COLO668 (cell line): ENCODE measurements around the gene WDR45B.

Experiments used
- DNase-seq: peaks from one replicate; lab custom pipeline; 2025; ENCODE audit not compliant: unreplicated experiment; lab: John Stamatoyannopoulos, UW

The WDR45B gene

GRCh38 chr17:82648165-82648668, at the start of gene WDR45B:
TSS of gene WDR45B (minus strand) at chr17:82648444. CDS start at chr17:82648340, 104 bp downstream.
- DNase-seq = peak; percentile 95

- DNase-seq = no peak
These were observed 49.5 kb upstream of the WDR45B start for GRCh38 chr17:82697808-82698064.

- no peak for DNase-seq
These were observed 48.9 kb upstream of the WDR45B start for GRCh38 chr17:82696916-82697807.

- no peak for DNase-seq
These were observed 48.0 kb upstream of the WDR45B start for GRCh38 chr17:82696259-82696658.

- DNase-seq = no peak
These were observed 46.4 kb upstream of the WDR45B start for GRCh38 chr17:82694647-82695046.

GRCh38 chr17:82693168-82693867, 45.1 kb upstream of the WDR45B start:
- no peak for DNase-seq

- no peak for DNase-seq
These were observed 44.0 kb upstream of the WDR45B start for GRCh38 chr17:82692268-82692667.

- DNase-seq = no peak
These were observed 43.5 kb upstream of the WDR45B start for GRCh38 chr17:82691714-82692113.

- no peak for DNase-seq
These were observed 42.7 kb upstream of the WDR45B start for GRCh38 chr17:82690786-82691489.

GRCh38 chr17:82689077-82689476, 40.8 kb upstream of the WDR45B start:
- DNase-seq = no peak

- no peak for DNase-seq
These were observed 39.6 kb upstream of the WDR45B start for GRCh38 chr17:82687871-82688270.

- no peak for DNase-seq
These were observed 39.2 kb upstream of the WDR45B start for GRCh38 chr17:82687375-82687861.

- DNase-seq = no peak
These were observed 38.4 kb upstream of the WDR45B start for GRCh38 chr17:82686366-82687324.

GRCh38 chr17:82685291-82685690, 37.0 kb upstream of the WDR45B start:
- no peak for DNase-seq

GRCh38 chr17:82684228-82684841, 36.1 kb upstream of the WDR45B start:
- no peak for DNase-seq

- DNase-seq = no peak
These were observed 35.3 kb upstream of the WDR45B start for GRCh38 chr17:82683534-82683933.

- DNase-seq = no peak
These were observed 33.3 kb upstream of the WDR45B start for GRCh38 chr17:82681547-82681946.

- DNase-seq = no peak
These were observed 31.6 kb upstream of the WDR45B start for GRCh38 chr17:82679586-82680465.
